Epidermal melanocyte (primary cell): ENCODE data around the gene TAF4B.
A peak's percentile ranks its signal among the peaks of the same experiment; 100 is the strongest.
"Not testable (repeated sequence)": the region's sequence is repeated elsewhere in the genome, so short reads cannot be mapped to it uniquely, and the experiment has no call there.

Experiments
- DNase-seq: peaks from one replicate; pipeline ENCODE4 v3.0.0; 2011; ENCODE audit warnings: low spot score; ENCODE audit not compliant: insufficient read length

Gene TAF4B, protein sequence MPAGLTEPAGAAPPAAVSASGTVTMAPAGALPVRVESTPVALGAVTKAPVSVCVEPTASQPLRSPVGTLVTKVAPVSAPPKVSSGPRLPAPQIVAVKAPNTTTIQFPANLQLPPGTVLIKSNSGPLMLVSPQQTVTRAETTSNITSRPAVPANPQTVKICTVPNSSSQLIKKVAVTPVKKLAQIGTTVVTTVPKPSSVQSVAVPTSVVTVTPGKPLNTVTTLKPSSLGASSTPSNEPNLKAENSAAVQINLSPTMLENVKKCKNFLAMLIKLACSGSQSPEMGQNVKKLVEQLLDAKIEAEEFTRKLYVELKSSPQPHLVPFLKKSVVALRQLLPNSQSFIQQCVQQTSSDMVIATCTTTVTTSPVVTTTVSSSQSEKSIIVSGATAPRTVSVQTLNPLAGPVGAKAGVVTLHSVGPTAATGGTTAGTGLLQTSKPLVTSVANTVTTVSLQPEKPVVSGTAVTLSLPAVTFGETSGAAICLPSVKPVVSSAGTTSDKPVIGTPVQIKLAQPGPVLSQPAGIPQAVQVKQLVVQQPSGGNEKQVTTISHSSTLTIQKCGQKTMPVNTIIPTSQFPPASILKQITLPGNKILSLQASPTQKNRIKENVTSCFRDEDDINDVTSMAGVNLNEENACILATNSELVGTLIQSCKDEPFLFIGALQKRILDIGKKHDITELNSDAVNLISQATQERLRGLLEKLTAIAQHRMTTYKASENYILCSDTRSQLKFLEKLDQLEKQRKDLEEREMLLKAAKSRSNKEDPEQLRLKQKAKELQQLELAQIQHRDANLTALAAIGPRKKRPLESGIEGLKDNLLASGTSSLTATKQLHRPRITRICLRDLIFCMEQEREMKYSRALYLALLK

DNA sequence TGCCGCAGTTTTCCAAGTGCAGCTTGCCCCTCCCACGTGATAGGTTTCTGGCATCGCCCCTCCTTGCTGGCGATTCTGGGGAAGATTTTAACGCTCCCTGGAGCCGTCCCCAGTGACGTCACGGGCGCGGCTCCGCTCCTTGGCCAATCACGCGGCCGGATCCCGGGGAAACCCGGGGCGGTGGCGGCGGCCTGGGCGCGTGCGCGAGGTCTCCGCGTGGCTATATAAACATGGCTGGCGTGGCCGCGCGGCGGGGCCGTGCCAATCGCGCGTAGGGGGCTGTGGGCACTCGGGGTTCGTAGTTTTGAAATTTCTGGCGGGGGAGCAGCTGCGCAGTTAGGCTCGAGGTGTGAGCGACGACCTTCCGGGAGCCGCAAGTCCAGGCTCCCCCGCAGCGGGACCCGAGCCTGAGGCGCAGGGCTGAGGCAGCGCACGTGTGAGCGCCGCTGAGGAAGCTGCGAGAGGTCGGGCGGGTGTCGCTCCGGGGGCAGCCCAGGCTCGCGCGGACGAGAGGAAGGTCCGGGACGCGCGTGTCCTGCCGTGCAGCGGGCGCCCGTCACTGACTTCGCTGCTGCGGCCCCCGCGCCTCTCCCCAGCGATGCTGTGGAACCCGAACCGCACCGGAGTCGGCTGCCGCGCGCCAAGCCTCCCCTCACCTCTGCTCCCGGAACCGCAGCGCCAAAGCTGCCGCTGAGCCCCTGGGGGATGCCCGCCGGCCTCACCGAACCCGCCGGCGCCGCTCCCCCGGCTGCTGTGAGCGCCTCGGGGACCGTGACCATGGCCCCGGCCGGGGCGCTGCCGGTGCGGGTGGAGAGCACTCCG, at the start of gene TAF4B:
Gene TAF4B (plus strand): TSS at position 217 of the 822 bp plus-strand sequence. CDS start 489 bp downstream, at position 706.
- peak; percentile 68 for DNase-seq

DNA sequence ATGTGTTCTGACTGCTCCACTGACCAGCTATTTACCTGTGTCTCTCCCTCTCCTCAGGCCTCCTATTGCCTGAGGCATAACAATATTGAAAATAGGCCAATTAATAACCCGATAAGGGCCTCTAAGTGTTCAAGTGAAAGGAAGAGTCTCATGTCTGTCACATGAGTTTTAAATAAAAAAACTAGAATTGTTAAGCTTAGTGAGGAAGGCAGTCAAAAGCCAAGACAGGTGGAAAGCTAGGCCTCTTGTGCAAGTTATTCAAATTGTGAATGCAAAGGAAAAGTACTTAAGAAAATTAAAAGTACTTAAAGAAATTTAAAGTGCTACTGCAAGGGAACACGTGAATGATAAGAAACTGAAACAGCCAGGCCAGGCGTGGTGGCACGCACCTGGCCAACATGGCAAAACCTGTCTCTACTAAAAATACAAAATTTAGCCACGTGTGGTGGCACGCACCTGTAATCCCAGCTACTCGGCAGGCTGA, 44.9 kb upstream of the TAF4B start:
- DNase-seq, result no peak

DNA sequence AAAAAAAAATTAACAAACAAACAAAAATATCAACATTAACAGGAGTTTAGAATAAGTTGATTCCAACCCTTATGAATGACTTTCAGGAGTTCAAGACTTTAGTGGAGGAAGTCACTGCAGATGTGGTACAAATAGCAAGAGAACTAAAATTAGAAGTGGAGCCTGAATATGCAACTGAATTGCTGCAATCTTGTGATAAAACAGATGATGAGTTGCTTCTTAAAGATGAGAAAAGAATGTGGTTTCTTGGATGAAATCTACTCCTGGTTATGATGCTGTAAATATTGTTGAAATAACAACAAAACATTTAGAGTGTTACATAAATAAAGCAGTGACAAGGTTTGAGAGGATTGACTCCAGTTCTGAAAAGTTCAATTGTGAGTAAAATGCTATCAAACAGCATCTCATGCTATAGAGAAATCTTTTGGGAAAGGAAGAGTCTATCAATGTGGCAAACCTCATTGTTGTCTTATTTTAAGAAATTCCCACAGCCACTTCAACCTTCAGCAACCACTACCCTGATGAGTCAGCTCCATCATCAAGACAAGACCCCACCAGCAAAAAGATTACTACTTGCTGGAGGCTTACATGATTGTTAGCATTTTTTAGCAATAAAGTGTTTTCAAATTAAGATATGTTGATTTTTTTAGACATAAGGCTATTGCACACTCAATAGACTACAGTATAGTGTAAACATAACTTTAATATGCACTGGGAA, 42.7 kb upstream of the TAF4B start:
- no peak for DNase-seq

DNA sequence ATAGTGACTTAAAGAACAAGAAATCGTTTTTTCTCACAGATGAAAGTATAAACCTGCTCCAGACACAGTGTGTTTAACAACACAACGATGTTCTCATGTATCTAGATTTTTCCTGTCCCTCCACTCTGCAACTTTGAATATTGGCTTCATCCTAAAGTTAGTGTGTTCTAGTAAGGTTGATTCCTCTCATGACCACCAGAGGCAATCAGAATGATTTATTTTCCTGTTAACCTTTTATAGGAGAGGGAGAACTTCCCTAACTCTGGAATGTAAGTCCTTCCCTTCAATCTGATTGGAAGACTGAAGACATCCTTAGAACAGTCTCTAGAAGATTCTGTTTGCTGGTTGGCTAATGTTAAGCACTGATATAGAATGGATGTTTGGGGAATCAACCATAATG, 41.0 kb upstream of the TAF4B start:
- no peak for DNase-seq

DNA sequence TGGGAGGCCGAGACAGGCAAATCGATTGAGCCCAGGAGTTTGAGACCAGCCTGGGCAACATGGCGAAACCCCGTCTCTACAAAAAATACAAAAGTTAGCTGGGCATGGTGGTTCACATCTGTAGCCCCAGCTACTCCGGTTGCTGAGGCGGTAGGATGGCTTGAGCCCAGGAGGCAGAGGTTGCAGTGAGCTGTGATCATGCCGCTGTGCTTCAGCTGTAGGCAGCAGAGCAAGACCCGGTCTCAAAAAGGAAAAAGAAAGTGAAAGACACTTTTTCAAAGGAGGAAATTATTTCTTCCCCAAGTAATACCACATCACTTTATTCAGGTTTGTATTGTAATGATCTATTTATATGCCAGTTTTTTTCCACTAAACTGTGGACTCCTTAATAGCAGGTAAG, 35.7 kb upstream of the TAF4B start:
- no peak for DNase-seq

DNA sequence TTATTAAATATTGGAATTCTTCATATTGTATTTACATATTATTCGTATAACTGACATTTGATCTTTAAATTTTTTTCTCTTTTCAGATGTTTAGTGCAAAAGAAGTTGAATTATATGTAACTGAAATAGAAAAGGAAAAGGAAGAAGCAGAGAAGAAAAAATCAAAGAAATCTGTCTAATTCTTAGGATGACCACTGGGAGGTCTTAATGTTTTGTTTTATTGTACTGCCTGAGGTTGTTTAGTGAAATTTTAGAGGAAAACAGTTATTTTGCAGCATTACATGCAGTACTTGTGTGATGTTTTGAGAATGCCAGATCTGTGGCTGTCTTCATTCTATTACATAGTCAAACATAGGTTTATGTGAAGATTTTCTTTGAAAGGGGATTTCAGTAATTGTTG, 34.0 kb upstream of the TAF4B start:
- DNase-seq, result no peak

DNA sequence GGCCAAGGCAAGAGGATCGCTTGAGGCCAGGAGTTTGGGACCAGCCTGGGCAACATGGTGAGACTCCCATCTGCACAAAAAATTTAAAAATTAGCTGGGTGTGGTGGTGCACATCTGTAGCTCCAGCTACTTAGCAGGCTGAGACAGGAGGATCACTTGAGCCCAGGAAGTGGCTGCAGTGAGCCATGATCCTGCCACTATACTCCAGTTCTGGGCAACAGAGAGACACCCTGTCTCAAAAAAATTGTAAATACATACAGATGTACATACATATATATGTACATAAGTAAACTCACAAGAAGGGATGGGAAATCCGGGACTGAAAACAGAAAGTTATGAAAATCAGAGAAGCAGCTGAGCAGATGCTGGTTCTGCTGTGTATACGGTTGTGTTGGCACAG, 29.6 kb upstream of the TAF4B start:
- no peak for DNase-seq

DNA sequence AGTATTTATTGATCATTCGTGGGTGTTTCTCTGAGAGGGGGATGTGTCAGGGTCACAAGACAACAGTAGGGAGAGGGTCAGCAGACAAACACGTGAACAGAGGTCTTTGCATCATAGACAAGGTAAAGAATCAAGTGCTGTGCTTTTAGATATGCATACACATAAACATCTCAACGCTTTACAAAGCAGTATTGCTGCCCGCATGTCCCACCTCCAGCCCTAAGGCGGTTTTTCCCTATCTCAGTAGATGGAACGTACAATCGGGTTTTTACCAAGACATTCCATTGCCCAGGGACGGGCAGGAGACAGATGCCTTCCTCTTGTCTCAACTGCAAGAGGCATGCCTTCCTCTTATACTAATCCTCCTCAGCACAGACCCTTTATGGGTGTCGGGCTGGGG, 24.2 kb upstream of the TAF4B start:
- DNase-seq, result not testable (repeated sequence)

DNA sequence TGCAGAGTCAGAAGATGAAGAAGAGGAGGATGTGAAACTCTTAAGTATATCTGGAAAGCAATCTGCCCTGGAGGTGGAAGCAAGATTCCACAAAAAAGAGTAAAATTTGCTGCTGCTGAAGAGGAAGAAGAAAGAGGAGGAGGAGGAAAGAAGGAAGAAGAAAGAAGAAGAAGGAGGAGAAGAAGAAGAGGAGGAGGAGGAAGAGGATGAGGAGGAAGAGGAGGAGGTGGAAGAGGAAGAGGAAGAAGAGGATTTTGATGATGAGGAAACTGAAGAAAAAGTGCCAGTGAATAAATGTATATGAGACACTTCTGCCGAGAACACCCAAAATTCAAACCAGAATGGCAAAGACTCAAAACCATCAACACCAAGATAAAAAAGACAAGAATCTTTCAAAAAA, 20.9 kb upstream of the TAF4B start:
- DNase-seq, result no peak

DNA sequence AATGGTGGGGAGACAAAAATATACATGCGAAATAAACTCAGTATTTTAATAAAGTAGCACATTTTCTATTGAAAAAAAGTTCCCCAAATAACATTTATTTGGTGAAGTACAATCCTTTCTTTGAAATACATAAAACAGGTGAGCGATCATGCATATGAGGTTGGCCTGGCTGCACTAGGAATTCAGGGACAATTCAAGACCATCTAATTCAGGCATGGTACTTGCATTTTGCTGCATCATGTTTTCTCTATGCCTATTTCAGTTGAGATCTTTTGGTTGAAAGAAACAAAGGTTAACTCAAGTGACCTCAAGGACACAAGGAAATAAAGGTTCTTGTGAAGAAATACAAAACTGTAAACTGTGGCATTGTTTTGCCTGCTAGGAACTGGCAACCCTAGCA, 19.8 kb upstream of the TAF4B start:
- DNase-seq, result no peak

DNA sequence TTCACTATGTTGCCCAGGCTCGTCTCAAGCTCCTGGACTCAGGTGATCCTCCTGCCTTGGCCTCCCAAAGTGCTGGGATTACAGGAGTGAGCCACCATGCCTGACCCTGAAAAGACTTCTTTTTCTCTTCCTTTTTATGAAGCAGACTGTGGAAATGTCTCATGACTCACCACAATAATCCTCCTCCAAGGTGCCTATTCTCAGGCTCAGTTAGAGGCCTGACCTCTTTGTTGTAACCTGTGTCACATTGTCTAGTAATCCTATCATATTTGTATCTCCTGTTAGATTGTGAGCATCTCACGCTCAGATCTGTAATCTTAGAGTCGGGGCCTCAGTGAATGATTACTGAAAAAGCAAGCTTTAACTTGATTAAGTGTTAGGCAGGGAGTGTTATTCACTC, 18.3 kb upstream of the TAF4B start:
- no peak for DNase-seq

DNA sequence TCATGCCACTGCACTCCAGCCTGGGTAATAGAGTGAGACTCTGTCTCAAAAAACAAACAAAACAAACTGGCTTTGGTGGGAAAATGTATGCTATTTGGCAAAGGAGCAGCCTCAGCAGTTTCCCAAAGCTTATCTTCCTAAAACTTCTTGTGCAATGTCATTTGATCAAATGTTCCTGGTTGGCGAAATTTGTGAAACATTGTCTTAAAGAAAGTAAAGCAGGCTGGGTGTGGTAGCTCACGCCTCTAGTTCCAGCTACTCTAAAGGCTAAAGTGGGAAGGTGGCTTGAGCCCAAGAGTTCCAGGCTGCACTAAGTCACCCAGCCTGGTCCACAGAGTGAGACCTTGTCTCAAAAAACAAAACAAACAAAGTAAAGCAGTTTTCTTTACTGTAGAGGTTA, 17.3 kb upstream of the TAF4B start:
- DNase-seq, result no peak

DNA sequence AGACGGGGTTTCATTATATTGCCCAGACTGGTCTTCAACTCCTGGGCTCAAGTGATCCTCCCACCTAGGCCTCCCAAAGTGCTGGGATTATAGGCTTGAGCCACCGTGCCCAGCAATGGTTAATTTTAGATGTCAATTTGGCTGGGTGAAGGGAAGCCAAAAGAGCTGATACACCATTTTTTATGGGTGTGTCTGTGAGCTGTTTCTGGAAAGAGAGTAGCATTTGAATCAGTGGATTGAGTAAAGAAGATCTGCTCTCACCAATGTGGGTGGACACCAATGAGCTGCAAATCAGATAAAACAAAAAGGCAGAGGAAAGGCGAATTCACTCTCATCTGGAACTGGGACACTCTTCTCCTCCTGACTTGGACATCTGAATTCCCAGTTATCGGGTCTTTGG, 16.1 kb upstream of the TAF4B start:
- no peak for DNase-seq

DNA sequence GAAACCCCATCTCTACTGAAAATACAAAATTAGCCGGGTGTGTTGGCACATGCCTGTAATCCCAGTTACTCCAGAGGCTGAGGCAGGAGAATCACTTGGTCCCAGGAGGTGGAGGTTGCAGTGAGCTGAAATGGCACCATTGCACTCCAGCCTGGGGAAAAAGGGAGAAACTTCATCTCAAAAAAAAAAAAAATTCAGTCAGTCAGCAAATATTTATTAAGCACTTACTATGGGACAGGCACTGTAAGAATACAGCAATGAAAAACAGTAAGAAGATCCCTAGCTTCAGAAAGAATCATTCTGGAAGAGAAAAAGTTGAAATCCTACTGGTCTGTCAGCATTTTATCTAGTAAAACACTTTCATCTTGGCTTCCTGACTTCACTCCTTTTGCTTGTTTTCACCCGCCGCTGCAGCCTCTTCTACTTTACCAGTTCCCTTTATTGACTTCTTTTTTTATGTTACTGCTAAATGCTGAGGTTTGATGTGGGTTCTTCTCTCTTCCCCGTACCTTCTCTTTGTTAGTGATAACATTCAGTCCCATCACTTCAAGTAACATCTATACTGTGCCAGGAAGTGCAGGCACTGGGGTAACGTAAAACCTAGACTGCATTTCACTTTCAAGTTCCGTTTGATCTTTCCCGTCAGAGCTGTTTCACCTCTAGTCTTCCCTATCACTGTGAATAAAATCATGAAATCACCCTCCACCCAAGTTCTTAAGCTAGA, 10.8 kb upstream of the TAF4B start:
- no peak for DNase-seq

DNA sequence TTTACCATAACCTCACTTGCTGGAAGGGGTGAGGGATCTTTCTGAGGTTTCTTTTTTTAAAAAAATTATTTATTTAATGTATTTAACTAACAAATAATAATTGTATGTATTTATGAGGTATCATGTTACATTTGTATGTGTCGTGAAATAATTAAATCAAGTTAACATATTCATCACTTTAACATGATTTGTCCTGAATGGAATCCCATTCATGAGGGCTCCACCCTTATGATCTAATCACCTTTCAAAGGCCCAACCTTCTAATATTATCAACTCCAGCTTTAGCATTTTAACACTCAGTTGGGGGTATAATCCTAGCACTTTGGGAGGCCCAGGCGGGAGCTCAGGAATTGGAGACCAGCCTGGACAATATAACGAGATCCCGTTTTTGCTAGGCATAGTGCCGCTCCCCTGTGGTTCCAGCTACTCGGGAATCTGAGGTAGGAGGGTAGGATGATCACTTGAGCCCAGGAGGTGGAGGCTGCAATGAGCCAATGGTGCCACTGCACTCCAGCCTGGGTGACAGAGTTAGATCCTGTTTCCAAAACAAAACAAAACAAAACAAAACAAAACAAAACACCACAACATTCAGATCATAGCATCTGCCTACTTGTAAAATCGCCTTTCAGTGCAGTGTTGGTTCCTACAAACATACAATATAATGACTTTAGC, 1.1 kb upstream of the TAF4B start:
- no peak for DNase-seq

DNA sequence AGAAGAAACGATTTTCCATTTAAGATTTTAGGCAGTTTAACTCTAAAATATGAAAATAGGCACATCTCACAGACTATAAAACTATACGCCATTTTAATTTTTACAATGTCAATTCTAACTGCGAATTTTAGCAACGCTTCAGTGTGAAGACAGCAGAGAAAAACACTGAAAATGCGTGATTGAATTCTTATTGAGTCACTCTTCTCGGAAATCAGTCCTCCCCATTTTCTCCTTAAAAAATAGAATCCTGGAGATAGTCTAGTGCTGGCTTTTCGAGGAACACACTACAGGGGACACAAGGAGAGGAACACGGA, 373 bp upstream of the TAF4B start:
- DNase-seq, result no peak

DNA sequence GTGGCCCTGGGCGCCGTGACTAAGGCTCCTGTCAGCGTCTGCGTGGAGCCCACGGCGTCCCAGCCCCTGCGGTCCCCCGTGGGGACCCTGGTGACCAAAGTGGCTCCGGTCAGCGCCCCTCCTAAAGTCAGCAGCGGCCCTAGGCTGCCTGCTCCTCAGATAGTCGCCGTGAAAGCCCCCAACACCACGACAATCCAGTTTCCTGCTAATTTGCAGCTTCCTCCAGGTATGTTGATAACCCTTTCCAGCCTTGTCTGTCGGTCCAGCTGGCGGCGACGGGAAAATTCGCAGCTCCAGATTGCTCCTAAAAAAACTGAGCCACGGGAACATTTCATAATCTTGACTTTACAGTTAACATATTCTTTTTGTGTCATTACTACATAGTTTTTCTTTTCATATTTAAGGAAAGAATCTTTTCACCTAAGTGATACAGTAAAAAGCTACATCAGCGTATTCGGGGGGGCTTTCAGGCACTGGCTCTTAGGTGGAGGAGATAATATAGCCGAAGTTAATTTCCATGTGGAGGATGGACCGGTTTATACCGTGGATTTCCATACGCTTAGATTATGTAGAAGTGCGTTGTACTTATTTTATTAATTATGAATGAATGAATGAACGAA, 916 bp downstream of the TAF4B start:
- DNase-seq, result no peak

DNA sequence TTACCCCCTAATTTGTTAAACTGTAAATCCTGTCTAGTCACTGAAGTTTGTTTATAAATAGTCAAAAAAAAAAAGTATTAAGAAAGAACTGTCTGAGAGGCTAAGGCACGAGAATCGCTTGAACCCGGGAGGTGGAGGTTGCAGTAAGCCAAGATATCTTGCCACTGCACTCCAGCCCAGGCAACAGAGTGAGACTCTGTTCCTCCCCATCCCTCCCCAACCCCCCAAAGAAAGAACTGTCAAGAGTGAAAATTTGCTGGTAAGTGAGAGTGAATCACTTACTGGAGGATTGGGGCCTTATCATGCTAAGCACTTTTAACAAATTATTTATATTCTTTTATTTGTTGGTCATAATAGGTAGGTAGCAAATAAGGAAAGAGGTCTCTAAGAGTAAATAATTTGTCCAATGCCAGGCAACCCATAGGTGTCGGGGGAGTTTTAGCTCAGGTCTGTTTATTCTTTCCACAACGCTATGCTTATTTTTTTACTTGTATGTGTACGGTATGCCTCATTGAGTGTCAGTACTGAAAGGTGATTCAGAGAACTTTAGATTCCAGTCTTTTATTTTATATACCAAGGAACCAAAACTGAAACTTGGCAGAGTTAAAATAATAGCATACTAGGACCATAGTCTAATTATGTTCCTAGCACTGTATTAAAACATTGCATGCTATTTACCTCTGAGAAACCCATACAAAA, 2.5 kb downstream of the TAF4B start:
- DNase-seq, result no peak

DNA sequence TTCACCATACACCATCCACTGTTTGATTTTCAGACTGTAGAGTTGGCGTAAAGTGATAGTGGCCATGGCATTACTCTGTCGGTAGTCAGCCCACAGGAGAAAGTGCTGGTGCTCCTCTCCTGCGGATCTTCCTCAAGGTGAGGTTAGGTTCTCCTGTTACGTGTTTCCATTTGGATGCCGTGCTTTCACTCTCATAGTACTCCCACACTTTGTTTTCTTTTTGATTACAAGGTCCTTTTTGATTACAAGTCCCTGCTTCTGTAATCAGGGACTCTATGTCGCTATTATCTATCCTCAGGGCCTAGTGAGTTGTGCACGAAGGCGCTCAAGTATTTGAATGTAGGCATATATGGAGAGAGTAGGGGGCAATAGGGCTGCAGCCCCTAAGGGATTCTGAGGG, 4.3 kb downstream of the TAF4B start:
- DNase-seq, result no peak
